ENCODE measurements around the gene ZMIZ1.

The ZMIZ1 gene

DNA sequence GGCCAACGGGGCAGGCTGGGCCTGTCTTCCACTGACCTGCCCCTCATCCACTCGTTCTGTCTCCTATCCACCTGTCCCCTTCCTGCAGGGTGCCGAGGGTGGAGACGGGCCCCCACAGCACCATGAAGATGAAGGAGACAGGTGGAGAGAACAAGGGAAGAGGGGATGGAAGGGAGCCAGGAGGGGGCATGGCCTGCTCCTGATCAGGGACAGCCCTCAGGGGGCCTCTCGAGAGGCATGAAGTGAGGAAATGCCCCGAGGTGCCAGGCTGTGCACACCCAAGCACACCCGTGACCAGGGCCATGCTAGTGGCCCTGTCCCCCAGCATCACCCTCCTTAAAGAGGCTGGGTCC, 111.2 kb downstream of the ZMIZ1 start:
- peaks cover 44 to 49% of the 10 kb centered on the region in 2 experiments for H3K36me3 ChIP-seq (ENCODE audit: control insufficient read depth in 1 of 2, insufficient read depth in 2 of 2, low read length in 2 of 2)
- H3K23ac ChIP-seq (ENCODE audit: low read length), result no peak overlapping the region
- peaks cover 19% of the 10 kb centered on the region for H3K79me1 ChIP-seq (ENCODE audit: low read length)
- no peak overlapping the region for H3K14ac ChIP-seq (ENCODE audit: low read length)
- no peak for DNase-seq
- no peak overlapping the region for H2BK120ac ChIP-seq (ENCODE audit: insufficient read depth, low read length, poor library complexity)
- H3K27ac ChIP-seq (ENCODE audit: low read depth, low read length), result no peak overlapping the region
- H3K27me3 ChIP-seq (ENCODE audit: insufficient read depth, low read length), result no peaks in the 10 kb centered on the region
- no peak overlapping the region for H3K18ac ChIP-seq (ENCODE audit: low read length)
- H3K4me1 ChIP-seq (ENCODE audit: control insufficient read depth in 1 of 2, insufficient read depth in 2 of 2, low read length in 2 of 2), result peaks cover 54 to 77% of the 10 kb centered on the region in 2 experiments
- H3K4ac ChIP-seq (ENCODE audit: low read depth, low read length), result no peak overlapping the region
- H4K12ac ChIP-seq (ENCODE audit: low read depth, low read length), result no peak overlapping the region
- H2AK5ac ChIP-seq (ENCODE audit: low read length), result no peak overlapping the region
- peaks cover 2% of the 10 kb centered on the region for H3K9me3 ChIP-seq (ENCODE audit: insufficient read depth, low read depth, low read length)
- no peak overlapping the region for H3K4me2 ChIP-seq (ENCODE audit: low read length)
- no peak overlapping the region for H4K91ac ChIP-seq (ENCODE audit: low read depth, low read length)
- H4K8ac ChIP-seq (ENCODE audit: low read depth, low read length), result no peak overlapping the region
- peaks cover 2% of the 10 kb centered on the region for H3K79me2 ChIP-seq (ENCODE audit: control insufficient read depth, insufficient read depth, low read length, poor library complexity)
- H3K4me3 ChIP-seq (ENCODE audit: low read depth, low read length), result no peak overlapping the region
- WGBS (ENCODE audit: extremely low coverage, insufficient coverage, insufficient read length), result no CpG with 5 or more reads among the region's 7 CpGs
- H2BK5ac ChIP-seq (ENCODE audit: low read depth, low read length, poor library complexity), result no peak overlapping the region
- no peak overlapping the region for H2BK12ac ChIP-seq (ENCODE audit: low read length)
- no peak overlapping the region for H3K9ac ChIP-seq (ENCODE audit: low read length)
- H2AFZ ChIP-seq (ENCODE audit: insufficient read depth, low read length, poor library complexity), result no peak overlapping the region

DNA sequence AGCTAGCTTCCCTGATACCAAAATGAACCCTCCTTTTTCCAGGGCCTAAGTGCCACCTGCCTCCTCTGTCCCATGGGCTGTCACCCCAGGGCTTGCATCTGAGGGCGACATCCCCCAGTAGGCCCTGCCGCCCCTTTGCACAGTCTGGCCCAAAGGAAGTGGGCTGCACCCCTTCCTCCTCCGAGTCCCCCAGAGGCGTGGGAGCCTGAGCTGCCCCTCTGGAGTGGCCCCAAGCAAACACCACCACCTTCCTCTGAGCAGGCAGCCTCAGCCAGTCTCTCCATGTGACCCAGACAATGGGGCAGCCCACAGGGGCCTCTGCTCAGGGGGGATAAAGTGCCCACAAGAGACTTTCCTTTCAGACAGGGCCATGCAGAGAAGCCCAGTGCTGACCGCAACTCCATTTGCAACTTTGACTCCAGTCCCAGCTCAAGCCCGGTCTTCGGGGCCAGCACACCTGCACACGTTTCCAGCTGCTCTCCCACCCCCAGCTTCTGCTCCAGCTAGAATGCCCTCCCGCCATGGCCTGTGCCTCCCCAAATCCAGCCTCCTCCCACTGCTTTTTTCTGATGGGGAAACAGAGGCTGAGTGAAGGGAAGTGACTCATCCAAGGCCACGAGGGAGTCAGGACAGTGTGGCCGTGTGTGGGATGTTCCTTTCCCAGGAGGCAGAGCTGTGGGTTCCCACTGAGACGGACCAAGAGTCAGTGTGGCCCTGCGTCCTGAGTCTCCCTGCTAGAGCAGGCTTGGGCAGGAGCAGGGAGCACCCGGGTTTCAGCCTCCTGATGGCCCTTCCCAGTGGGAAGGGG, 111.9 kb downstream of the ZMIZ1 start:
- Histone ChIP-seq H4K12ac (ENCODE audit: low read depth, low read length) (no peak overlapping the region), H3K79me2 (ENCODE audit: control insufficient read depth, insufficient read depth, low read length, poor library complexity) (peaks cover 2% of the 10 kb centered on the region), H4K8ac (ENCODE audit: low read depth, low read length) (no peak overlapping the region), H3K9me3 (ENCODE audit: insufficient read depth, low read depth, low read length) (peaks cover 2% of the 10 kb centered on the region), H3K27me3 (ENCODE audit: insufficient read depth, low read length) (no peaks in the 10 kb centered on the region), H4K91ac (ENCODE audit: low read depth, low read length) (no peak overlapping the region), H3K23ac (ENCODE audit: low read length) (no peak overlapping the region), H3K27ac (ENCODE audit: low read depth, low read length) (no peak overlapping the region), H3K4me1 (ENCODE audit: control insufficient read depth in 1 of 2, insufficient read depth in 2 of 2, low read length in 2 of 2) (peaks cover 55 to 80% of the 10 kb centered on the region in 2 experiments), H3K4me2 (ENCODE audit: low read length) (no peak overlapping the region), H3K79me1 (ENCODE audit: low read length) (peaks cover 19% of the 10 kb centered on the region), H3K18ac (ENCODE audit: low read length) (no peak overlapping the region), H3K4ac (ENCODE audit: low read depth, low read length) (no peak overlapping the region), H2AFZ (ENCODE audit: insufficient read depth, low read length, poor library complexity) (no peak overlapping the region), H2BK12ac (ENCODE audit: low read length) (no peak overlapping the region), H3K36me3 (ENCODE audit: control insufficient read depth in 1 of 2, insufficient read depth in 2 of 2, low read length in 2 of 2) (peaks cover 44 to 45% of the 10 kb centered on the region in 2 experiments), H2BK120ac (ENCODE audit: insufficient read depth, low read length, poor library complexity) (no peak overlapping the region), H3K4me3 (ENCODE audit: low read depth, low read length) (no peak overlapping the region), H2BK5ac (ENCODE audit: low read depth, low read length, poor library complexity) (no peak overlapping the region), H3K14ac (ENCODE audit: low read length) (no peak overlapping the region), H3K9ac (ENCODE audit: low read length) (no peak overlapping the region), H2AK5ac (ENCODE audit: low read length) (no peak overlapping the region)
- WGBS (ENCODE audit: extremely low coverage, insufficient coverage, insufficient read length), result no CpG with 5 or more reads among the region's 14 CpGs
- DNase-seq, result no peak

DNA sequence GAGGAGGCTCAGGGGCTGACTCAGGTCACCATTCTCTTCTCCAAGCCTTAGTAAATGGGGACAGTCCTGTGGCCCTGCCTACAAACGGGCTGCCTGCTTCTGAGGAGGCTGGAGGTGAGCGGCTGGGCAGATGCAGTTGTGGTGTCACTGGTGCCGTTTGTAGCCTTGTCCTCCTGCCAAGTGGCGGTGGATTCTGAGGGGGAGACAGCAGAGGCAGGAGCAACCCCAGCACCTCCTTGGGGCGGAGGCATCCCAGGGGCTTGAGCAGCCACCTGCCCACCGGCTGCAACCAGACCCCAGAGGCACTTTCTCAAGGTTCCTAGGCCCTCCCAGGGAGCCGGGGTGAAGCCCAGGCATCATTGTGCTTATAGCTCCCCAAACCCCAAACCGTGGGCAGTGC, 112.5 kb downstream of the ZMIZ1 start:
- Histone ChIP-seq H4K91ac (ENCODE audit: low read depth, low read length) (no peak overlapping the region), H3K79me1 (ENCODE audit: low read length) (peaks cover 23% of the 10 kb centered on the region), H3K79me2 (ENCODE audit: control insufficient read depth, insufficient read depth, low read length, poor library complexity) (peaks cover 2% of the 10 kb centered on the region), H2BK5ac (ENCODE audit: low read depth, low read length, poor library complexity) (no peak overlapping the region), H2BK12ac (ENCODE audit: low read length) (no peak overlapping the region), H2AK5ac (ENCODE audit: low read length) (no peak overlapping the region), H3K27ac (ENCODE audit: low read depth, low read length) (no peak overlapping the region), H3K18ac (ENCODE audit: low read length) (peak overlapping the region; percentile 14), H3K9ac (ENCODE audit: low read length) (no peak overlapping the region), H3K36me3 (ENCODE audit: control insufficient read depth in 1 of 2, insufficient read depth in 2 of 2, low read length in 2 of 2) (peaks cover 44 to 45% of the 10 kb centered on the region in 2 experiments), H2BK120ac (ENCODE audit: insufficient read depth, low read length, poor library complexity) (no peak overlapping the region), H3K4ac (ENCODE audit: low read depth, low read length) (no peak overlapping the region), H3K9me3 (ENCODE audit: insufficient read depth, low read depth, low read length) (peaks cover 2% of the 10 kb centered on the region), H4K8ac (ENCODE audit: low read depth, low read length) (no peak overlapping the region), H3K14ac (ENCODE audit: low read length) (no peak overlapping the region), H2AFZ (ENCODE audit: insufficient read depth, low read length, poor library complexity) (no peak overlapping the region), H3K4me3 (ENCODE audit: low read depth, low read length) (no peak overlapping the region), H3K27me3 (ENCODE audit: insufficient read depth, low read length) (no peaks in the 10 kb centered on the region), H3K23ac (ENCODE audit: low read length) (no peak overlapping the region), H3K4me1 (ENCODE audit: control insufficient read depth in 1 of 2, insufficient read depth in 2 of 2, low read length in 2 of 2) (peaks cover 57 to 79% of the 10 kb centered on the region in 2 experiments), H4K12ac (ENCODE audit: low read depth, low read length) (no peak overlapping the region), H3K4me2 (ENCODE audit: low read length) (no peak overlapping the region)
- no peak for DNase-seq
- WGBS (ENCODE audit: extremely low coverage, insufficient coverage, insufficient read length), result no CpG with 5 or more reads among the region's 8 CpGs

DNA sequence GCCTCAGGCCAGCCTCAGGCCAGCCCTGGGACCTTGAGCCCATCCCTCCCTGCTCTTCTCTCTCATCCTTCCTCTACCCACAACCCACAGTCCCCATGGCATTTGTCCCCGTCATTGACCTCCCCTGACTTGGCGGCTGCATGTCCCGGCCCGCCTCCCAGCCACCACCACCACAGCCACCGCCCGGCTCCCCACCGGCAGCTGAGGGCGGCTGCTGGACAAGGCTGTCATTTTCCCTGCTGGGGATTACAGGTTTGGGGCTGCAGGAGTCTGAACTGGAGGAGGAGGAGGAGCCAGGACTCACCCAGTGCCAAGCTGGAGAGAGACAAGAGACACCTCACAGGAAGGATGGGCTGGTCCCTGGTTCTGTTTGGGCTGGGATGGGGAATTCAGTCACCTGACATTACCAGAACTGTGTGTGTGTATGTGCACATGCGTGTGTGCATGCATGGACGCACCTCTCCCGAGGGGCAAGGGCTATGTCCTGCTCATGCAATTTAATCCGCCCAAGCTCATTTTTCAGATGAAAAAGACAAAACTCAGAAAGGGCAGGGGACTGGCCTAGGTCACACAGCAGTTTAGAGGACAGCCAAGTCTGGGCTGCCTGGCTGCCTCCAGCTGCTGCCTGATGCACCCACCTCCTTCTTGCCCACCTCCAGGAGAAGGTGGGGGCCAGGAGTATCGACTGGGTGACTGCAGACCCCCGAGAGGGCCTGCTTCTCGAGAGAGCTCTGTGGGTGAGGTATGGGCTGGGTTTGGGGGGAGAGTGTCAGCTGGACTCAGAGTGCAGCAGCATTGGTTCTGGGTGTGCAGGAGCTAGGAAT, 113.1 kb downstream of the ZMIZ1 start:
- Histone ChIP-seq H3K18ac (ENCODE audit: low read length) (peak overlapping the region; percentile 46), H2BK12ac (ENCODE audit: low read length) (no peak overlapping the region), H2BK5ac (ENCODE audit: low read depth, low read length, poor library complexity) (no peak overlapping the region), H3K4me1 (ENCODE audit: control insufficient read depth in 1 of 2, insufficient read depth in 2 of 2, low read length in 2 of 2) (peaks cover 51 to 75% of the 10 kb centered on the region in 2 experiments), H3K79me1 (ENCODE audit: low read length) (peaks cover 23% of the 10 kb centered on the region), H4K12ac (ENCODE audit: low read depth, low read length) (no peak overlapping the region), H3K27me3 (ENCODE audit: insufficient read depth, low read length) (no peaks in the 10 kb centered on the region), H3K23ac (ENCODE audit: low read length) (no peak overlapping the region), H4K8ac (ENCODE audit: low read depth, low read length) (no peak overlapping the region), H3K14ac (ENCODE audit: low read length) (no peak overlapping the region), H2AFZ (ENCODE audit: insufficient read depth, low read length, poor library complexity) (no peak overlapping the region), H3K27ac (ENCODE audit: low read depth, low read length) (no peak overlapping the region), H2AK5ac (ENCODE audit: low read length) (no peak overlapping the region), H3K9ac (ENCODE audit: low read length) (no peak overlapping the region), H3K4ac (ENCODE audit: low read depth, low read length) (no peak overlapping the region), H3K4me3 (ENCODE audit: low read depth, low read length) (no peak overlapping the region), H3K4me2 (ENCODE audit: low read length) (no peak overlapping the region), H2BK120ac (ENCODE audit: insufficient read depth, low read length, poor library complexity) (no peak overlapping the region), H3K9me3 (ENCODE audit: insufficient read depth, low read depth, low read length) (peaks cover 2% of the 10 kb centered on the region), H3K36me3 (ENCODE audit: control insufficient read depth in 1 of 2, insufficient read depth in 2 of 2, low read length in 2 of 2) (peaks cover 41 to 42% of the 10 kb centered on the region in 2 experiments), H4K91ac (ENCODE audit: low read depth, low read length) (no peak overlapping the region), H3K79me2 (ENCODE audit: control insufficient read depth, insufficient read depth, low read length, poor library complexity) (peaks cover 2% of the 10 kb centered on the region)
- no CpG with 5 or more reads among the region's 15 CpGs for WGBS (ENCODE audit: extremely low coverage, insufficient coverage, insufficient read length)
- DNase-seq, result no peak

Data from trophoblast cell (in vitro differentiated cells and primary cell).